Thoracic aorta (tissue), 2 donors: Measurements from ENCODE around the gene COLEC12. TPM values are rescaled to one million over a fixed set of nuclear protein-coding genes. Genes with fewer than 3 reads are reported as not detected.

ENCODE experiments used
- ATAC-seq: fragments of 150-250 bp; one replicate; pipeline ENCODE4 v1.8.0; 2017; ENCODE audit warnings: low read depth; ENCODE audit not compliant: insufficient number of reproducible peaks, low FRiP score
- DNase-seq: peaks from one replicate; pipeline ENCODE4 v3.0.0-alpha.2; 2020; ENCODE audit warnings: low spot score
- H3K27ac ChIP-seq, 2 donors: fragments of 200-600 bp; sonication (generic); 1 replicate in 1 of 2; 2 replicates in 1 of 2; pipeline ENCODE4 v1.5.1; 2016; ENCODE audit warnings: mild to moderate bottlenecking in 2 of 2, moderate library complexity in 2 of 2
- H3K27me3 ChIP-seq: fragments of 200-600 bp; sonication (generic); replicated peaks from 2 replicates; pipeline ENCODE4 v1.6.0; 2016; ENCODE audit warnings: mild to moderate bottlenecking; ENCODE audit not compliant: insufficient read depth
- H3K36me3 ChIP-seq: fragments of 200-600 bp; sonication (generic); one replicate; pipeline ENCODE4 v1.5.1; 2016
- H3K4me1 ChIP-seq, 2 donors: fragments of 200-600 bp; sonication (generic); 1 replicate in 1 of 2; 2 replicates in 1 of 2; pipeline versions ENCODE4 v1.5.1 to v1.6.0; 2016; ENCODE audit warnings: low read depth in 2 of 2, mild to moderate bottlenecking in 1 of 2; ENCODE audit not compliant: control insufficient read depth in 1 of 2
- H3K4me3 ChIP-seq: fragments of 200-600 bp; sonication (generic); 2 replicates; pipeline ENCODE4 v1.5.1; 2016; ENCODE audit warnings: mild to moderate bottlenecking
- H3K9me3 ChIP-seq: fragments of 200-600 bp; sonication (generic); 2 replicates; pipeline ENCODE4 v1.5.1; 2016
- total RNA-seq, 2 donors: library from RNA; depleted of rRNA; stranded (reverse); fragments of >200 nt; gene quantifications; one replicate each; pipeline versions ENCODE4 v1.1.0 to v1.2.3, GENCODE V29; 2016
- TF ChIP-seq, protein P1 (sequence below): fragments of 200-600 bp; sonication (generic); IDR thresholded peaks from one replicate; pipeline ENCODE4 v1.5.1; 2019; ENCODE audit warnings: antibody characterized with exemption

Gene COLEC12
- total RNA-seq, 2 donors from 2014 or later, result 19.3 to 21.3 TPM

GRCh38 chr18:449374-449773 lies 51.1 kb downstream of the COLEC12 start:
- ATAC-seq, result no peak

GRCh38 chr18:448116-448790 lies 52.2 kb downstream of the COLEC12 start:
- DNase-seq, result no peak
- Histone ChIP-seq H3K27me3 (no peaks in the 10 kb centered on the region), H3K27ac (no peak overlapping the region), H3K4me1 (no peaks in the 10 kb centered on the region), H3K36me3 (no peaks in the 10 kb centered on the region), H3K9me3 (peaks cover 17% of the 10 kb centered on the region), H3K4me3 (no peak overlapping the region)
- ATAC-seq, result no peak
- TF ChIP-seq, protein P1, sequence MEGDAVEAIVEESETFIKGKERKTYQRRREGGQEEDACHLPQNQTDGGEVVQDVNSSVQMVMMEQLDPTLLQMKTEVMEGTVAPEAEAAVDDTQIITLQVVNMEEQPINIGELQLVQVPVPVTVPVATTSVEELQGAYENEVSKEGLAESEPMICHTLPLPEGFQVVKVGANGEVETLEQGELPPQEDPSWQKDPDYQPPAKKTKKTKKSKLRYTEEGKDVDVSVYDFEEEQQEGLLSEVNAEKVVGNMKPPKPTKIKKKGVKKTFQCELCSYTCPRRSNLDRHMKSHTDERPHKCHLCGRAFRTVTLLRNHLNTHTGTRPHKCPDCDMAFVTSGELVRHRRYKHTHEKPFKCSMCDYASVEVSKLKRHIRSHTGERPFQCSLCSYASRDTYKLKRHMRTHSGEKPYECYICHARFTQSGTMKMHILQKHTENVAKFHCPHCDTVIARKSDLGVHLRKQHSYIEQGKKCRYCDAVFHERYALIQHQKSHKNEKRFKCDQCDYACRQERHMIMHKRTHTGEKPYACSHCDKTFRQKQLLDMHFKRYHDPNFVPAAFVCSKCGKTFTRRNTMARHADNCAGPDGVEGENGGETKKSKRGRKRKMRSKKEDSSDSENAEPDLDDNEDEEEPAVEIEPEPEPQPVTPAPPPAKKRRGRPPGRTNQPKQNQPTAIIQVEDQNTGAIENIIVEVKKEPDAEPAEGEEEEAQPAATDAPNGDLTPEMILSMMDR, result no peak

More at GRCh38 chr18:449374-449773, 51.1 kb downstream of the COLEC12 start:
- TF ChIP-seq, protein P1, result no peak
- Histone ChIP-seq H3K27ac (no peak overlapping the region), H3K9me3 (peaks cover 17% of the 10 kb centered on the region), H3K36me3 (no peaks in the 10 kb centered on the region), H3K27me3 (no peaks in the 10 kb centered on the region), H3K4me1 (no peaks in the 10 kb centered on the region), H3K4me3 (no peak overlapping the region)
- no peak for DNase-seq

DNA sequence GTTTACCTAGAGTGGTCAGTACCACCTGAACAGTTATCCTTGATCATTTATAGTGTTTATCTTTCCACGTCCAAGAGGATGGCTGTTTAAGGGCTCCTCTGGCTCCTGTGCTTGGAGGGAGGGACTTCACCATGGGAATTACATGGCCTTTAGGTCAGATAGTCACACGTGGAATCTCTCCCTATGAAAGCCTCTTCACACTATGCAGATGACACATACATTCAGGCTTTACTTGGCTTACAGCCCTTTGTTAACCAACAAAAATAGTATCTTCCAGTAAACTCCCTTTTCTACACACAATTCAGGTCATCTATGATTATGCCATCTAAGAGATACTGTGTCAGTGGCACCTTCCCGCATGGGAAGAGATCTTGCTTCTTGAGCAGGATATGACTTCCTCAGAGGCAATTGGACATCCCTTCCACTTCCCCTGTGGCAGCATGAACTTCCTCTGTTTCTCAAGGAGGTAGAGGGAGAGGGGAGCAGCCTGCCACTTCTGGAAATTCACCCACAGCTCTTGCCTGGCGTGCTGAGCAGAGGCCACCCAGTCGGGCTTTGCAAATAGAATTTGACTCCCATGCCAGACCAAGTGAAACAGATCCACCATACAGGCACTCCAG lies 53.5 kb downstream of the COLEC12 start:
- no peak for ATAC-seq
- H3K27me3 ChIP-seq, result no peaks in the 10 kb centered on the region

GRCh38 chr18:445055-445454 lies 55.4 kb downstream of the COLEC12 start:
- DNase-seq, result no peak
- Histone ChIP-seq H3K4me1 (no peaks in the 10 kb centered on the region), H3K4me3 (no peak overlapping the region), H3K36me3 (no peaks in the 10 kb centered on the region), H3K27ac (no peak overlapping the region), H3K27me3 (no peaks in the 10 kb centered on the region), H3K9me3 (no peaks in the 10 kb centered on the region)
- no peak for ATAC-seq
- TF ChIP-seq, protein P1, result no peak

More for the DNA sequence above, 53.5 kb downstream of the COLEC12 start:
- DNase-seq, result no peak
- H3K9me3 ChIP-seq, result peaks cover 13% of the 10 kb centered on the region
- no peak overlapping the region for H3K4me3 ChIP-seq
- no peak overlapping the region for H3K27ac ChIP-seq
- TF ChIP-seq, protein P1, result no peak
- no peaks in the 10 kb centered on the region for H3K36me3 ChIP-seq
- no peaks in the 10 kb centered on the region for H3K4me1 ChIP-seq

DNA sequence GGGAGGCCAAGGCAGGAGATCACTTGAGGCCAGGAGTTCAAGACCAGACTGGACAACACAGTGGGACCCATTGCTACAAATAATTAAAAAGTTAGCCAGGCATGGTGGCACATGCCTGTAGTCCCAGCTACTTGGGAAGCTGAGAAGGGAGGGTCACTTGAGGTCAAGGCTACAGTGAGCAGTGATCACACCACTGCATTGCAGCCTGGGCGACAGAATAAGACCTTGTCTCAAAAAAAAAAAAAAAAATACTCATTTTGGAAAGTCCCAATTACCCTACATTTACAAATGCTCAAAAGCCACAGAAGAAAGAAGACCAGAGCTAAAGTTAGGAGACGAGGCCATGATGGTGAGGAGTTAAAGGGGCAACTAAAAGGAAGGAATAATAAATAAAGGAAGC lies 61.9 kb downstream of the COLEC12 start:
- Histone ChIP-seq H3K9me3 (no peaks in the 10 kb centered on the region), H3K36me3 (no peaks in the 10 kb centered on the region), H3K27me3 (no peaks in the 10 kb centered on the region), H3K27ac (no peak overlapping the region), H3K4me3 (no peak overlapping the region), H3K4me1 (no peaks in the 10 kb centered on the region)
- DNase-seq, result no peak
- no peak for ATAC-seq
- TF ChIP-seq, protein P1, result no peak
